ENCODE measurements around the gene RYR1. TPM values are rescaled to one million over a fixed set of nuclear protein-coding genes. Genes with fewer than 3 reads are reported as not detected.

The RYR1 gene
- polyA plus RNA-seq, 1 of the 3 experiments (the other 2 are of a cell fraction), result under 0.01 TPM

GRCh38 chr19:38528931-38529330 is 95.4 kb downstream of the RYR1 start:
- WGBS (ENCODE audit: low lambda C conversion rate), result 71% methylated on average over 4 of the region's 6 CpGs
- POLR2A ChIA-PET, result no interaction called here
- no peak overlapping the region for H2AFZ ChIP-seq (ENCODE audit: low read depth)

More at GRCh38 chr19:38528931-38529330, 95.4 kb downstream of the RYR1 start:
- H3K9me3 ChIP-seq, result no peaks in the 10 kb centered on the region
- H3K79me2 ChIP-seq (ENCODE audit: insufficient read depth), result no peaks in the 10 kb centered on the region
- CTCF ChIA-PET, result interaction anchor here (0.7 to 1.6 kb wide), 3 partner anchors 12 to 13 kb away, joined by 3 to 4 read pairs (median 3); no protein-coding TSS in a partner anchor
- H3K4me3 ChIP-seq (ENCODE audit: low read depth in 2 of 2, low read length in 1 of 2), result no peak overlapping the region
- H3K27ac ChIP-seq (ENCODE audit: low read depth in 2 of 2, low read length in 1 of 2), result no peak overlapping the region
- TF ChIP-seq RFX5 (IDR thresholded peaks at IDR 0.05; ENCODE audit: low read length), result no peak
- TF ChIP-seq RAD21 (IDR thresholded peaks at IDR 0.05; ENCODE audit: low read length), result no peak
- TF ChIP-seq USF1 (IDR thresholded peaks at IDR 0.05; ENCODE audit: borderline replicate concordance, low read depth), result no peak
- TF ChIP-seq FOXJ3 (CRISPR knock-in tag; IDR thresholded peaks at IDR 0.05), result no peak
- no peak for TF ChIP-seq MEF2A (IDR thresholded peaks at IDR 0.05; ENCODE audit: borderline replicate concordance, low read depth)
- no peak for TF ChIP-seq FOXM1 (IDR thresholded peaks at IDR 0.05; ENCODE audit: low read depth)
- TF ChIP-seq GABPA (IDR thresholded peaks at IDR 0.05; ENCODE audit: low read depth), result no peak
- no peak for TF ChIP-seq EZH2phosphoT487 (IDR thresholded peaks at IDR 0.05; ENCODE audit: borderline replicate concordance, low read depth)
- TF ChIP-seq POLR2AphosphoS5 (IDR thresholded peaks at IDR 0.05; ENCODE audit: low read depth, low read length), result no peak
- TF ChIP-seq TCF12 (IDR thresholded peaks at IDR 0.05), result no peak
- no peak for TF ChIP-seq NRF1 (IDR thresholded peaks at IDR 0.05; ENCODE audit: low read depth, low read length)
- TF ChIP-seq FOSL2 (IDR thresholded peaks at IDR 0.05; ENCODE audit: borderline replicate concordance, low read depth), result no peak
- no peak for TF ChIP-seq JUND (IDR thresholded peaks at IDR 0.05)
- no peak for TF ChIP-seq CHD2 (IDR thresholded peaks at IDR 0.05; ENCODE audit: low read length, partially characterized antibody)
- no peak for TF ChIP-seq TEAD4 (IDR thresholded peaks at IDR 0.05; ENCODE audit: borderline replicate concordance, insufficient read depth)
- TF ChIP-seq IRF3 (IDR thresholded peaks at IDR 0.05; ENCODE audit: low read depth, low read length), result no peak
- no peak for TF ChIP-seq MAX (IDR thresholded peaks at IDR 0.05; ENCODE audit: low read depth)
- no peak for TF ChIP-seq REST (IDR thresholded peaks at IDR 0.05; ENCODE audit: low read depth, low read length)
- no peaks in the 10 kb centered on the region for H3K9me2 ChIP-seq
- no peak for DNase-seq
- H3K27me3 ChIP-seq (ENCODE audit: insufficient read depth), result no peaks in the 10 kb centered on the region; the same call in 1 of the 2 replicates
- H3K4me2 ChIP-seq, result no peak overlapping the region
- H3K36me3 ChIP-seq (replicated peaks in 1 of 2; ENCODE audit: control insufficient read depth in 1 of 2, insufficient read depth in 2 of 2, low read length in 1 of 2), result no peaks in the 10 kb centered on the region
- H3K9ac ChIP-seq, result no peak overlapping the region
- no peaks in the 10 kb centered on the region for H4K20me1 ChIP-seq (ENCODE audit: insufficient read depth)
- H3K4me1 ChIP-seq (ENCODE audit: control insufficient read depth in 1 of 2, insufficient read depth in 2 of 2, low read depth in 1 of 2, low read length in 1 of 2), result no peaks in the 10 kb centered on the region
- no peaks in the 10 kb centered on the region for H3F3A ChIP-seq (replicated peaks; ENCODE audit: insufficient read depth)

Data from SK-N-SH (cell line).